ENCODE results near the gene CWC27. TPM values are rescaled to one million over a fixed set of nuclear protein-coding genes. Genes with fewer than 3 reads are reported as not detected.
"Not testable (repeated sequence)": the region's sequence is repeated elsewhere in the genome, so short reads cannot be mapped to it uniquely, and the experiment has no call there.

The CWC27 gene
- total and polyA plus RNA-seq, 3 donors from 2014 or later = 12.4 to 22.9 (median 17.5) TPM

DNA sequence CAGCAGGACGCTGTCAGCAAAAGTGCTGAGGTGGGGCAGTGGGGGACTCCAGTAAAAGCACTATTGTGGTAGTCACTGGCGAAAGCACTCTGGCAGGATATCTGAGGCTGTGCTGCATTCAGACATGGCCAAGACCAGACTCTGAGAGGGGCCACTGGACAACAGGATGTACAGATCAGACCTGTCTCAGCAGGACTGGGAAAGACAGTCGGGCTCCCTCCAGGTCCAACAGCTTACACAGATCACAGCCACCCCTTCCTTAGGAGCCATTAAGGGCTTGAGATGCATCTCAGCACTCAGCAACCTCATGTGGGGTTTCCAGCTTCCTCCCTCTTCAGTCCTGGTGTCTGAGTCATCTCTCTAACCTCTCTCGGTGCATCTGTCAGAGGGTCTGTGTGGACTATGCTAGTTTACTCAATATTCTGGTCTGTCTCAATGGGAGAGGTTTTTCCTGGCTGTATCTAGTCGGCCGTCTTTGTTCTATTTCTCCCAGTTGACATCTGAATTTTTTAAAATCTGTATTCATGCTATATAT, 154.5 kb downstream of the CWC27 start:
- WGBS, 2 donors = 88 to 93% methylated on average over 4 to 6 of the region's 6 CpGs
- intact Hi-C loops (cut with DNase I; ENCODE audit: low total_unique reads) = no loop called here

DNA sequence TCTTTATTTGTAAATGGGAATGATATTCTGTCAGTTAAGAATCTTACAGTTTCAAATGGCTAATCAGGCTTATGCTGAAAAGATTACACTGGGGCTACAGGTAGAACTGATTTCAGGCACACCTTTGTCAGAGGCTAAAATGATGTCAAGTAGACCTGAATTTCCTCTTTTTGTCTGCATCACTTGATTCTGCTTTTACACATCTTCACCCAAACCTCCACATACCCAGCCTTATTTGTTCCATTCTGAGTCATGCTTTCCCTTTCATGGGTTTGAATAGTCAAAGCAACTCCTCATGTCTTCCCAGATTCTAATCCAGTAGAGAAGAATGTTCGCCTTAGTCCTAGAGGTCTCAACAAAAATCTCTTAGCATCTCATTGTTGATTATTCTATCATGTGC, 156.4 kb downstream of the CWC27 start:
- TF ChIP-seq POLR2A (IDR thresholded peaks at IDR 0.05) = no peak
- TF ChIP-seq, protein P1, sequence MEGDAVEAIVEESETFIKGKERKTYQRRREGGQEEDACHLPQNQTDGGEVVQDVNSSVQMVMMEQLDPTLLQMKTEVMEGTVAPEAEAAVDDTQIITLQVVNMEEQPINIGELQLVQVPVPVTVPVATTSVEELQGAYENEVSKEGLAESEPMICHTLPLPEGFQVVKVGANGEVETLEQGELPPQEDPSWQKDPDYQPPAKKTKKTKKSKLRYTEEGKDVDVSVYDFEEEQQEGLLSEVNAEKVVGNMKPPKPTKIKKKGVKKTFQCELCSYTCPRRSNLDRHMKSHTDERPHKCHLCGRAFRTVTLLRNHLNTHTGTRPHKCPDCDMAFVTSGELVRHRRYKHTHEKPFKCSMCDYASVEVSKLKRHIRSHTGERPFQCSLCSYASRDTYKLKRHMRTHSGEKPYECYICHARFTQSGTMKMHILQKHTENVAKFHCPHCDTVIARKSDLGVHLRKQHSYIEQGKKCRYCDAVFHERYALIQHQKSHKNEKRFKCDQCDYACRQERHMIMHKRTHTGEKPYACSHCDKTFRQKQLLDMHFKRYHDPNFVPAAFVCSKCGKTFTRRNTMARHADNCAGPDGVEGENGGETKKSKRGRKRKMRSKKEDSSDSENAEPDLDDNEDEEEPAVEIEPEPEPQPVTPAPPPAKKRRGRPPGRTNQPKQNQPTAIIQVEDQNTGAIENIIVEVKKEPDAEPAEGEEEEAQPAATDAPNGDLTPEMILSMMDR (IDR thresholded peaks at IDR 0.05) = no peak
- WGBS, 2 donors = 100% methylated on average over 1 of the region's 1 CpG
- intact Hi-C loops (cut with DNase I; ENCODE audit: low total_unique reads) = no loop called here

More for the DNA sequence above, 154.5 kb downstream of the CWC27 start:
- no peaks in the 10 kb centered on the region for H3K27me3 ChIP-seq
- no peaks in the 10 kb centered on the region for H3K36me3 ChIP-seq (ENCODE audit: low read depth, missing control alignments)
- no peaks in the 10 kb centered on the region for H3K4me1 ChIP-seq
- no peak overlapping the region for H3K4me3 ChIP-seq
- no peak for DNase-seq
- no peaks in the 10 kb centered on the region for H3K9me3 ChIP-seq
- H3K27ac ChIP-seq = no peak overlapping the region
- TF ChIP-seq, protein P1 (IDR thresholded peaks at IDR 0.05) = no peak
- no peak for TF ChIP-seq POLR2A (IDR thresholded peaks at IDR 0.05)

DNA sequence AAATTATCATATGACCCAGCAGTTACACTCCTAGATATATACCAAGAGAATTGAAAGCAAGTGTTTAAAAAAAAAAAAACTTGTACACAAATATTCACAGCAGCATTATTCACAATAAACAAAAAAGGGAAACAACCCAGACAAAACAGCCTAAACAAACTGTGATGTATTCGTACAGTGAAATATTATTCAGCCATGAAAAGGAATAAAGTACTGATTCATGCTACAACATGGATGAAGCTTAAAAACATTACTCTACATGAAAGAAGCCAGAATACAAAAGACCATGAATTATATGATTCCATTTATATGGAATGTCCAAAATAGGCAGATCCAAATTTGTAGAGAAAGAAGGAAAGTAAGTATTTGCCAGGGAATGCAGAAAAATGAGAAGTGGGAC, 161.1 kb downstream of the CWC27 start:
- WGBS, 2 donors = 97 to 98% methylated on average over 1 of the region's 1 CpG

More for the DNA sequence above, 156.4 kb downstream of the CWC27 start:
- H3K9me3 ChIP-seq = no peaks in the 10 kb centered on the region
- H3K4me3 ChIP-seq = no peak overlapping the region
- H3K27me3 ChIP-seq = no peaks in the 10 kb centered on the region
- DNase-seq = no peak
- no peaks in the 10 kb centered on the region for H3K4me1 ChIP-seq
- no peak overlapping the region for H3K27ac ChIP-seq
- H3K36me3 ChIP-seq (ENCODE audit: low read depth, missing control alignments) = no peaks in the 10 kb centered on the region

DNA sequence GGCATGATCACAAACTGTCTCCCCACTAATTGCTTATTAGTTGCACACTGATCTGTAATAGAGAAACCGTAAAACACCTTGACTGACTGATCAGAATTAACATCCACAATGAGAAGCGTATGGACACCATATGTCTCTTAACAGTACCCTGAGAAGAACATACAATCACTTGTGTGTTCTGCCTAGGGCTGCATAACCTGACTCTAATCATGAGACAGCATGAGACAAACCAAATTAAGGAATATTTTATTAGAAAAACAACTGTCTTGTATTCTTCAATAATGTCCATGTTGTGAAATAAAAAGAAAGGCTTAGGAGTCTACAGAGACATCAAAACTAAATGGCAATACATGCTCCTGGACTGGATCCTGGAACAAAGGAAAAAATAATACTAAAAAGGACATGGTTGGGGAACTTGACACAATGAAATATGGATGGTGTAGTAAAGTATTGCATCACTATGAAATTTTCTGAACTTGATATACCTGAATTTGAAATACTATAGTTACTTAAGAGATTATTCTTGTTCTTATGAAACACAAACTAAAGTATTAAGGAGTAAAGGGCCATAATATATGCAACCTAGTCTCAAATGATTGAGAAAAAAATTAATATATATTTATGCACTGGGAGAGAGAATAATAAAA, 162.1 kb downstream of the CWC27 start:
- TF ChIP-seq POLR2A (IDR thresholded peaks at IDR 0.05) = no peak
- TF ChIP-seq, protein P1 (IDR thresholded peaks at IDR 0.05) = no peak
- Histone ChIP-seq H3K4me3 (no peak overlapping the region), H3K4me1 (no peaks in the 10 kb centered on the region), H3K9me3 (no peaks in the 10 kb centered on the region), H3K36me3 (ENCODE audit: low read depth, missing control alignments) (no peaks in the 10 kb centered on the region), H3K27me3 (no peaks in the 10 kb centered on the region), H3K27ac (no peak overlapping the region)
- DNase-seq = no peak
- 84 to 94% methylated on average over 2 of the region's 2 CpGs for WGBS, 2 donors
- intact Hi-C loops (cut with DNase I; ENCODE audit: low total_unique reads) = no loop called here

More for the DNA sequence above, 161.1 kb downstream of the CWC27 start:
- Histone ChIP-seq H3K27me3 (no peaks in the 10 kb centered on the region), H3K4me1 (no peaks in the 10 kb centered on the region), H3K4me3 (no peak overlapping the region), H3K27ac (no peak overlapping the region), H3K36me3 (ENCODE audit: low read depth, missing control alignments) (no peaks in the 10 kb centered on the region), H3K9me3 (no peaks in the 10 kb centered on the region)
- TF ChIP-seq, protein P1 (IDR thresholded peaks at IDR 0.05) = no peak
- TF ChIP-seq POLR2A (IDR thresholded peaks at IDR 0.05) = no peak
- DNase-seq = no peak
- intact Hi-C loops (cut with DNase I; ENCODE audit: low total_unique reads) = no loop called here

DNA sequence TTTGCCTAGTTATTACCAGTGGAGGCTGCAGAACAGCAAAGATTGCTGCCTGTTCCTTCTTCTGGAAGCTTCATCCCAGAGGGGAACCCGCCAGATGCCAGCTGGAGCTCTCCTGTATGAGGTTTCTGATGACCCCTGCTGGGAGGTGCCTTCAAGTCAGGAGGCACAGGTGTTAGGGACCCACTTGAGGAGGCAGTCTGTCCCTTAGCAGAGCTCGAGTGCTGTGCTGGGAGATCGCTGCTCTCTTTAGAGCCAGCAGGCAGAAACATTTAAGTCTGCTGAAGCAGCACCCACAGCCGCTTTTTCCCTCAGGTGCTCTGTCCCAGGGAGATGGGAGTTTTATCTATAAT, 170.7 kb downstream of the CWC27 start:
- H3K9me3 ChIP-seq; H3K36me3 ChIP-seq (ENCODE audit: low read depth, missing control alignments); H3K4me3 ChIP-seq; DNase-seq; H3K4me1 ChIP-seq; intact Hi-C loops (cut with DNase I; ENCODE audit: low total_unique reads); H3K27me3 ChIP-seq; H3K27ac ChIP-seq: not testable (repeated sequence)
- 93 to 100% methylated on average over 1 to 4 of the region's 4 CpGs for WGBS, 2 donors

All from testis (tissue), 3 donors.